Lower leg skin (tissue), 4 donors: Measurements from ENCODE around the gene PCDH9. TPM values are rescaled to one million over a fixed set of nuclear protein-coding genes. Genes with fewer than 3 reads are reported as not detected.
"Not testable (repeated sequence)": the region's sequence is repeated elsewhere in the genome, so short reads cannot be mapped to it uniquely, and the experiment has no call there.

Source experiments
- DNase-seq, 2 donors: peaks; one replicate each; pipeline ENCODE4 v3.0.0-alpha.2; 2019; ENCODE audit warnings: low spot score in 2 of 2
- H3K4me3 ChIP-seq: fragments of 200-600 bp; sonication (generic); 2 replicates; pipeline ENCODE4 v1.5.1; 2017; ENCODE audit warnings: mild to moderate bottlenecking, low read depth; ENCODE audit not compliant: poor library complexity, severe bottlenecking
- CTCF ChIP-seq, 3 donors: fragments of 450-650 bp; IDR thresholded peaks; one replicate each; pipeline ENCODE4 v1.5.1; 2016; ENCODE audit warnings: antibody characterized with exemption in 3 of 3, mild to moderate bottlenecking in 3 of 3, moderate library complexity in 2 of 3
- POLR2A ChIP-seq, 2 donors: fragments of 450-650 bp; IDR thresholded peaks; one replicate each; pipeline ENCODE4 v1.6.1; 2016 to 2017; ENCODE audit warnings: antibody characterized with exemption in 2 of 2, mild to moderate bottlenecking in 1 of 2, moderate library complexity in 1 of 2
- WGBS, 2 donors: methylation state at CpG; one replicate each; pipeline ENCODE4 v1.1.5; 2018; 5-methylcytosine and 5-hydroxymethylcytosine counted together
- intact Hi-C: fragments of 100-400 bp; cut with DNase I; formaldehyde crosslinking; loops from one replicate; pipeline ENCODE4 v1.15.0; 2023; ENCODE audit warnings: low total_unique reads
- total RNA-seq, 4 donors: library from RNA; depleted of rRNA; stranded (reverse); fragments of >200 nt; gene quantifications; one replicate each; pipeline ENCODE4 v1.1.0, GENCODE V29; 2016

The PCDH9 gene
- total RNA-seq, 4 donors from 2014 or later: 0.21 to 0.84 (median 0.36) TPM

- TF ChIP-seq POLR2A (IDR thresholded peaks at IDR 0.05) (no peak), CTCF (IDR thresholded peaks at IDR 0.05) (no peak)
- DNase-seq: no peak
- intact Hi-C loops: no loop called here
- 77 to 91% methylated on average over 1 of the region's 1 CpG for WGBS, 2 donors
- no peak overlapping the region for H3K4me3 ChIP-seq
Measured at GRCh38 chr13:66262330-66262729, 967.8 kb downstream of the PCDH9 start.

- DNase-seq, intact Hi-C loops, H3K4me3 ChIP-seq: not testable (repeated sequence)
- 95 to 96% methylated on average over 17 of the region's 17 CpGs for WGBS, 2 donors
Measured at GRCh38 chr13:66259426-66259825, 970.7 kb downstream of the PCDH9 start.
